NCI-H524 treated with DMSO at 0.1 percent for 48 hours (cell line): ENCODE measurements around the gene TAS2R60.
"Not testable (repeated sequence)": the region's sequence is repeated elsewhere in the genome, so short reads cannot be mapped to it uniquely, and the experiment has no call there.

Source experiments
- DNase-seq: peaks from one replicate; lab custom pipeline; 2025; lab: John Stamatoyannopoulos, UW

TAS2R60 gene

GRCh38 chr7:143477501-143478150 lies 34.4 kb downstream of the TAS2R60 start, which contains the start of gene TAS2R41:
TSS of gene TAS2R41 (plus strand) at chr7:143477873. CDS start at chr7:143477873, 0 bp downstream.
- no peak for DNase-seq

GRCh38 chr7:143479055-143479766 lies 36.0 kb downstream of the TAS2R60 start:
- DNase-seq, result no peak

- DNase-seq, result no peak
Measured at GRCh38 chr7:143480501-143480900, 37.2 kb downstream of the TAS2R60 start.

- DNase-seq, result no peak
Measured at GRCh38 chr7:143484119-143484518, 40.9 kb downstream of the TAS2R60 start.

- no peak for DNase-seq
Measured at GRCh38 chr7:143485094-143485493, 41.8 kb downstream of the TAS2R60 start.

- no peak for DNase-seq
Measured at GRCh38 chr7:143485500-143485899, 42.2 kb downstream of the TAS2R60 start.

GRCh38 chr7:143486266-143486665 lies 43.0 kb downstream of the TAS2R60 start:
- DNase-seq, result not testable (repeated sequence)

- DNase-seq, result no peak
Measured at GRCh38 chr7:143487061-143487460, 43.8 kb downstream of the TAS2R60 start.

- DNase-seq, result no peak
Measured at GRCh38 chr7:143487566-143487965, 44.3 kb downstream of the TAS2R60 start.

GRCh38 chr7:143490717-143491306 lies 47.6 kb downstream of the TAS2R60 start:
- no peak for DNase-seq

GRCh38 chr7:143492043-143492471 lies 48.8 kb downstream of the TAS2R60 start:
- no peak for DNase-seq

GRCh38 chr7:143492799-143493739 lies 49.8 kb downstream of the TAS2R60 start:
- no peak for DNase-seq

GRCh38 chr7:143493751-143494150 lies 50.5 kb downstream of the TAS2R60 start:
- no peak for DNase-seq
